CD4-positive, alpha-beta T cell treated with Interleukin-15 for 1 hour (primary cell): ENCODE results near the gene SEMA4D.

Experiments
- DNase-seq: peaks from one replicate; pipeline ENCODE4 v3.0.0-alpha.2; 2020

Gene SEMA4D

DNA sequence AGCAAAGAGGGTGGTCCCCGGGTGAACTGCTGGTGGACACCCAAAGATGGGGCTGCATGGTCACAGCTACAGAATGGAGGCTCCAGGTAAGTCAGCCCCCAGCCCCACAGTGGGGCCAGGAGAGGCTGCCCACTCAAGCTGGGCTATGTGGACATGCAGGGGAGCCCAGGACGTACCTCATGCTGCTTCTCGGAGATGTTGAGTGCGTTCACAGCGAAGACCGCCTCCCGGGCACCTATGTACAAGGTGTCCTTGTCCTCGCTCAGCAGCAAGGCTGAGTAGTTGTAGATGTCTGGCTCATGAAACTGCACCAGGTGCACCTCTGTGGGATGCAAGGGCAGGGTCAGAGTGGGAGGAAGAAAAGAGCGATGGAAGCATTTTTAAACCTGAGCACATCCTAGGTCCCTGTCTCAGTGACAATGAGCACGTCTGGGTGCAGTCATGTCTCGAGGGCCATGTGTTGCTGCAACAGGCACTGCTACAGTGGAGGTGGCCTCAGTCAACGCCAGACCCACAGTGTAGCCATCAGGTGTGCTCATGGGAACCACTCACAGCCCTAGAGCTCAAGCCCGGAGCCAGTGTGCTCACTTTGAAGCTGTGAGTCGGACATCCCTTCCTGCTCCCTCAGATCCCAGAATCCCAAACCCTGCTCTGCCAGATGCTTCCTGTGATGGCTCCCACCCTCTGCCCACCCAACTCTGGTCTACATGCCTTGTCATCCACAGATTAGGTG lies 95.1 kb downstream of the SEMA4D start:
- no peak for DNase-seq

DNA sequence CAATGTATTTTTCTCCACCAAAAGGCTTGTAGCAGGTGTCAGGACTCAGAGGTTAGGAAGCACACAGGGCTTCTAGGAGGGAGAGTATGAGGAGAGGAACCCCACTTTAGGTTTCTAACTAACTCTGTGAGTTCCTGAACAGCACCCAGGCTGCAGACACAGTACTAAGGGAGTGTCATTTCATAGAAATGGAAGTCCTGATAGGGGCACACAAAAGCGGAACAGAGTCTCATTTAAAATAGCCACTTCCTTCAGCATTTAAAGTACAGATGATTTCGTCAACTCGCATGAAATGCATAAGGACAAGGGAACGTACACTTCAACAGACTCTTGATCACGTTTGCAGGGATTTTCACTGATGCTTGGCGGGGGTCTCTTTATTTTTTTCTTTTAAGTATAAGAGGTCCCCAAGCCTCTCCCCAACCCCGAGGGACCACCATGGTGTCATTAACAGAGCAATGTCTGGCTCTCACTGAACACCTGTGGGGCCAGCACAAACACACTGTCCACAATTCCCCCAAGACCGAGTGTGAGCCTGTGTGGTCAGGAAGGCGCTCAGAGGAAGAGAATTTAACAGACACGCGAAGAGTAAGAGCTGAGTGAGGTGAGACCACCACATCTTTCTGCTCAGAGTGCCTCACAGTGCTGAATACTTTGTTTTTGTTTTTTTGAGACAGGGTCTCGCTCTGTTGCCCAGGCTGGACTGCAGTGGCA lies 97.4 kb downstream of the SEMA4D start:
- DNase-seq: no peak

DNA sequence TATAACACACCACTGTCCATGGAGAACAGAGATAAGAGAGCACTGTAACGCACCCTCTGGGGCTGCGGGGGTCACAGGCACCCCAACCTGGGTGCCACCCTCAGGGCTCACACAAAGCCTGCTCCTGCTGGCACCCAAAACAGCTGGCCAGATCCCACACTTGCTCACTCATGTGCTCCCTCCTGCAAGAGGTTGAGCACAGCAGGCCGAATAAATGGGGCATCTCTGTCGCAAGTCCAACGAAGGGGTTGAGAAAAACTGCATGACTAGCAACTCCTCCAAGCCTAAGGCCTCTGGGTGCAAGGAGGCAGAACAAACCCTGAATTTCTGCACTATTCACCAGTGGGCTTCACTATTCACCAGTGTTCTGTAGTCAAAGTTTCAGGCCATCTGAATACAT lies 99.3 kb downstream of the SEMA4D start:
- no peak for DNase-seq

DNA sequence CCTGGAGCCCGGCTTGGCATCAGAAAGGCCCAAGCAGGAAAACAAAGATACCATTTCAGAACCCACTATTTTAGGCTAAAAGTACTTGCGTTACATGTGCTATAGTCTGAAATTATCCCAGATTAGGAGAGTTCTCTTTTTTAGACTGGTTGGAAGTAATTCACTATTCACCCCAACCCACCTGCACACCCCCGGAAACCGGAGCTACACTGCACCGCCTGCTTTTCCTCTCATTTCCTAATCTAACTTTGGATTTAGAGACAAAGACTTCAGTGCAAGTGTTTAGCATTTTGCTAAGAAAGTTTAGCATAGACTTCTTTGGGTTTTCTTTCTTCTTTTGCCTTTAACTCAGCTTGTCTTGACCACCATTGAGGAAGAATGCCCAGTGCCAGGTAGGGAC lies 100.4 kb downstream of the SEMA4D start:
- DNase-seq: no peak

DNA sequence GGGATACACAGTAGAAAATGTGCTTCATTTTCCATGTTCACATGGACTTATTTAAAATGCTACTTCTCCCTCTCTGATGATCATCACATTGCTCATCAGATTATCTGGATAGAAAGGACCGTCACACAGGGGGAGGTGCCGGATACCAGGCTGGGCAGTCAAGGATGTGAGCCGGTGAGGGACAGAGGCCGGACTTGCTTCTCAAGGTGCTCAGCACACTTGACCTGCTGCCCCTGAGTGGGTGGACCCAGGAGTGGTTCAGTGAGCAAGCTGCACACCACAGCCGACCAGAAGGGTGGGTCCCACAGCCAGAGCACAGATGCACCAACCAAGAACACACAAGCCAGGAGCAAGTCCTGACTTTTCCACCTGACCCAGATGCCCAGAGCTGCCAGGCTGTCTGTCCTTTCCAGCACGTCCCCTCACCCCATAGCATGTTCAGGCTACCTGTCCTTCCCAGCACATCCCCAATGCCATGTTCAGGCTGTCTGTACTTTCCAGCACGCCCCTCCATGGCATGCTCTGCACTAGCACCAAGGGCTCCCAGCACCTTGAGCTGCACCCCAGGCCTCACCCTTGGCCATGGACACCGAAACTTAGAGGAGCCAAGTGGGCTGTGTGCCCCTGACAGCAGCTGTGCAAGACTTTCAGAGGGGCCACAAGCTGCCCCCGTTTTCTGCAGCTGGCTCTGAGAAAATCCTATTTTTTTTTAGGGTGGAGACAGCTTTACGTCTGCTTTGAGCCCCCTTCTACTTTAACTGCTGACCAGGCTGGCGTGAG lies 101.8 kb downstream of the SEMA4D start:
- DNase-seq: no peak

DNA sequence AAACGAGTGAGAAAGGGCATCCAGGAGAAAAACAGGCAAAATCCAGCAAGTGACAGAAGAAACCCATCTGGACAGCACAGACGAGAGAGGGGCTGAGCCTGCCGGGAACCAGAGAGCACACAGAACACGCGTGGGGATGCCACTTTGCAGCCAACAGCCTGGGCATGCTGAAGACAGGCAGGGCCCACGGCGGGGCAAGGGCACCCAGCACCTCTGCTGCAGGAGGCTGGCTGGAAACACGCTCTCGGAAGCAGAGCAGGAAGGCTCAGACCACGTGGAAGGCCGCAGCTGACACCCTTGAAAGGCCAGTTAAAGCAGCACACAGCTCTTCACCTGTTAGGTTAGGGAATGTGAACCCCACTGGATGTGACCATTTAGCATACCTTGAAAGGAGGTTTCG lies 103.5 kb downstream of the SEMA4D start:
- no peak for DNase-seq

DNA sequence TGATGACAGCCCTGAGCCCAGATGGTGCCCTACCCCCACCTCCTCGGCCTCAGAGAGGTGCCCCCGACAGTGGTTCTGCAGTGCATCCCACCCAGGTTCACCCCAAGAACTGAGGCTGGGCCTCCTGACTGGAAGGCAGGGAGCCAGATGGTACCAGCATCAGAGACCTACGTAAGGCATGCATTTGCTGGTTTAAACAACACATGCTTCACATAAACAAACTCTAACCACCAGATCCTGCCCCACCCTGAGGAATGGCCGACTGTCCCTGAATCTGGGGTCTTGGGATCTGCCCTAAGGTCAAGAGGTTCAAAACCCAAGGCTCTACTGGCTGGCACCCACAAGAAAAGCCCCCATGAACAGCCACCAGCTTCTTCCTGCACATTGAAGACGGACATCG lies 106.3 kb downstream of the SEMA4D start:
- no peak for DNase-seq

DNA sequence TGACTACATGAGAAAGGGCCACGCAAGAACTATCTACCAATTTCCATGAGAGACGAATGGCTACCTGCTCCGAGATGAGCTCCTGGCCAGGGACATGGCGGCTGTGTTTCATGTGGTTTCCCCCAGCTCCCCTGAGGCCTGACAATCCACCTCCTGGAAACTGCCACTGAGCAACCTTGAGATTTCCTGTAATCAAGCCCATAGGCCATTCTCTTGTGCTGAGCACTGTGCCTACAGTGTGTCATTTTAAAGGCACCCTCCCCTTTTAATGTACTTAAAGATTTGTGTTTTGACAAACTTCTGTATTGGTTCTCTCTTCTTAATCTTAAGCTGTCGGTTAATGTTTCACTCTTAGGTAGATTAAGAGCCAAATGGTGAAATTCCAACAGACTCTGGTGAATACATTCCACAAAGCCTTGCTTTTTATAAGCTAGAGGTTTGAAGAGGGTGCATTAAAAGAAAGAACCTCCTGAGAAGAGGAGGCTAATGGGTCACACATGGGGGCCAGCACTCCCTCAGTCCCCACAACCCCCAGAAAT lies 107.3 kb downstream of the SEMA4D start:
- DNase-seq: no peak

DNA sequence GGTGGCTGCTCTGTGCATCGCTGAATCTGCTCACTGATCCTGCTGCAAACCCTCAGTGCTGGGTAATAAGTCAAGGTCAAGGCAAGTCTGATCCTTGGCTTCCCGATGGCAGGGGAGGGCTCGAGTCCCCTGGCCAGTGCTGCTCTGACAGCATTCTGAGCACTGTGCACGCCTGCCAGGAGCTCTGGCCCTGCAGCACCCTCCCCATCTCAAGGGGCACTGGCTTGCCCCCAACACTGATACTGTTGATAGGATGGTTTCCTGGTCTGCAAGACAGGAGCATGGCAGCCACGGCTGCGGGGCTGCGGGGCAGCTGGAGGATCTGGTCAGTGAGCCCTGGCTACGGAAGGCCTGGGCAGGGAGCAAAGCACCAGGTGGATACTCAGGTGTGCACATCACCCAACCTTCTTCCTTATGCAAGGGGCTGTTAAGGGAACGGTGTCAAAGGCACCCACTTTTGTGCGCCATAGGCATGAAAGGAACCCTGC lies 107.8 kb downstream of the SEMA4D start:
- DNase-seq: no peak

DNA sequence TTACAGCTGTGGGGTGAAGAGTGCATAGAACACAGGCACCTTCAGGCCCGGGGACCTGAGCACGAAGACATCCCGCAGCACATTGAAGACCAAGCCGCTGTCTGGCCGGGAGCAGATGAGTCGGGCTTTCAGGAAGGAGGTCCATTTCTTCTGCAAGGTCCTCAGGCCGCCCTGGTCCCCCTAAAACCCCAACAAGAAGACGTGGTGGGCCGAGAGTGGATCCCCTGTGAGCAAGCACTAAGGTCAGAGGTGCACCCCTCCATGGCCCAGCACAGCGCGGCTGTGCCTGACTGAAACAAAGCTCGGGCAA lies 109.1 kb downstream of the SEMA4D start:
- no peak for DNase-seq

DNA sequence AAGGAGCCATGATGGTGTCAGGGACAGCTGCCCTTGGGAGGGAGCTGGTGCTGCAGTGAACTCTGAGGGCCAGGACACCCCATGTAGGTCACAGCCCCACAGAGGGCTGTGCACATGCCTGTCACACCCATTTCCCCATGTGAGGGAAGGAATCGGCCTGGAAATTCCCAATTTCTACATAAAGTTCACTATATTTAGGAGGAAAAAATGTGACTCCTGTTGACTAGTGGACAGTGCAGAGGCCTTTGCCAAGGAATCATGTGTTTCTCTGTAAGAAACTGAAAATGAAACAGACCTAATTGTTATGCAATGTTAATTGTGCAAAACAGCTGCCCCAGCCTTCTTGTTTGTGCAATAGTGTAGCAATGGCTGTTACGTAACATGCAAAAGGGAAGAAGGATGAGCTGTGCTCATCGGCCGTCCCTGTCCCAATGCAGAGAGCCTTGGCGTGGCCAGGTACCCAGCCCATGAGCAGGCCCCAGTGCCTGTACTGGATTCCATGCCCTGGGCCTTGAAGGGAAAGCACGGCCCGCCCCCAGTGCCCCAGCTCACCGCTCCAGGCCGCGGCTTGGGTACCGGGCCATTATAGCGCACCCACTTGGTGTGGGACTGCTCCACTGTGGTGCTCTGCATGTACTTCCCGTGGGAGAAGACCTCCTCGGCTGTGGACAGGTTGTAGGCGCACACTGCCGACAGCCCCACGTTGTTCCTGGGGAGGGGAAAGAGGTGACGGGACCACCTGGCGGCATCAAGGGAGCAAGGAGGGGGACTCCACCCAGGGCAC lies 109.6 kb downstream of the SEMA4D start:
- DNase-seq: peak; percentile 64

DNA sequence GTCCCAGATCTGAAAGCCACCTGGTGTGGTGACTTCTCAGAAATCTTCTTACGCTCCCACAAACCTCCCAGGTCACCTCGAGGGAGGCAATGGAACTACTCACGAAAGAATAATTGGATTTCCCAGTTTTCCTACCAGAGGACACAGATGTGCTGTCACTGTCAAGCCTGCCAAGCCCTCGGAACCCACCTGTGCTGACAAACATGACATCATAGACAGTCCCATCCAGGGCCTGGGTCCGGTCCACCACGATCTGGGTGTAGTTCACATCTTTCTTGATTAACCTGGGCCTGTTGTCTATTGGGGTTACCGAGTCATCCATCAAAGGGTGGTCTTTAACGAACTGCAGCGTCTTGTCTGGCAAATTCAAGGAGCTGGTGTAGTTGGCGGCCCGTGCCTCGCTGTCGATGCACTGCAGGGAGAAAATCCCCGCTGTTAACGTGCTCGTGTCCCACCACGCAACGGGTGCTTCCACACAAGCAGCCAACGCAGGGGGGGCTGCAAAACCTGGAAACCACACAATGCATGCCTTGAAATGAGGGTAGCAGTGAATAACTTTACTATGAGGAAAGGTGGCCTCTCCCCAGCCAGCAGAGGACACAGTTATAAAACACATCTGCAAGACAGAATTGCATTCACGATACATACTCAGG lies 110.6 kb downstream of the SEMA4D start:
- DNase-seq: no peak

DNA sequence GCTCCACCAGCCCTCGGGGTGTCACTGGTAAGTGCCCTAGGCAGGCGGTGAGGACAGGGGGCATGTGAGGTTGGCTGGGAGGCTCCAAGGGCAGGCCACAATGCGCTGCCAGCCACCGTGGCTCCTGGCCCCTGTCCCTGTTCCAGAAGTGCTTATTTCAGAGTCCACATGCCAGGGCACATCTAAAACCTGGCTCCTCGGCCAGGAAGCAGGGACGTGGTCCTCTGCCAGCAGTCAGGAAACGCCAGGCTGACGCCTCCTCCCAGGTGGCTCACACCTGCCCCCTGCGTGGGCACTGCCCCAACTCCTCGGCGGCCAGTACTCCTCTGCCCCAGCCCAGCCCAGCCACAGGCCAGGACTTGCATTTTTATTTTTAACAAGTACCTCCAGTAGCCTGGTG lies 111.1 kb downstream of the SEMA4D start:
- DNase-seq: no peak

DNA sequence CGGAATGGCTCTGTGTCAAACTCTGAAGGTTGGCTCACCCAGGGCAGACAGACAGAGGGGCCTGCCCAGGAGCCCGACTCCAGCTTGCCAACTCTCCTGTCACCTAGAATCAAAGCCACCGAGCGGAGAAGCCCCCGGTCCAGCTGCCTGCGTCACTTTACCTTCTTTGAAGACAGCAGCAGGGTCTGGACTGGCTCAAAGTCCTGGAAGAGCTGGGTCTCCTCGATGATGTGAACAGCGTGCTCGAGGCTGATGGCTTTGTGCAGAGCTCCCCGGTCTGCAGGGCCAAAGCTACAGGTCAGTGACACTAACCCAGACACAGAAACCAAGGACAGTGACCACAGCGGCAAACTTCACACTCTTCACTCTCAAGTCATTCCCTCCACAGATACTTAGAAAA lies 111.7 kb downstream of the SEMA4D start:
- DNase-seq: no peak

DNA sequence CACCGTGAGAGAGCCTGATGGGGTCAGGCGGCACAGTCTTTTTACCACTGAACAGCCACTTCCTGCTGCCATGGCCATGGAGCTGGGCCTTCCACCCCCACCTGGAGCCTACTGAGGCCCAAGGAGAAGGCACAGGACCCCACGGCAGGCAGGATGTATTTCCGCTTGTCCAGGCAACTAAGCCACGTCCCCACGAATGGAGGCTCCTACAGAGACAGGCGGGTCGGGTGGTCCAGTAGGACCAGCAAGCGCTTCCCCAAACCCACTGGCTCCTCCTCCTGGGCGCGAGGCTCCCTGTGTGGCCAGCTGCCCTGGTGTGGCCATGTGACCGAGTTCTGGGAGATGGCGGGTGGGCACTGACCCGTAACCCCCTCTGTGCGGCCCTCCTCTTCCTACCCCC lies 113.1 kb downstream of the SEMA4D start:
- no peak for DNase-seq

DNA sequence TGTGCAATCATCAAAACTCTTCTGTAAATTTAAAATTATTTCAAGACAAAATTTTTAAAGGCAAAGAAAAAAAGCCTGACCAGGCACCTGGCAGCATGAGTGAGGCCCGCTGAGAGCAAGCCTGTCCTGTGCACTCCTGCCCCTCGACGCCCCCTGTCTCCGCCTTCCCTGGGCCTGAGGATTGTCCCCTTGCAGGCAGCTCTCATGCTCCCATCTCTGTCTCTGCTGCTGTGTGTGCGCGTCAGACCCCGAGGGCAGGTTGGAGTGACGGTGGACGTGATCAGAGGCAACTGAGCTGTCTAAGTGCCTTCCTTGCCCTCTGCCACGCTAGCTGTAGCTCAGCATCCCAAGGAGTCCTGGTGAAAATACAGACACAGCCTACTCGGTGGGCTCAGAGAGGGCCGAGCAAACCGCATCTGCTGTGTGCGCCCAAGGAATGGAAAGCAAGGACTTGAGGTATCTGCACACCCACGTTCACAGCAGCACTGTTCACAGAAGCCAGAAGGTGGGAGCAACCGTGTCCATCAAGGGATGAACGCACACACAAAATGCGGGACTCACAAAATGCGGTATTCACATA lies 114.1 kb downstream of the SEMA4D start:
- no peak for DNase-seq

DNA sequence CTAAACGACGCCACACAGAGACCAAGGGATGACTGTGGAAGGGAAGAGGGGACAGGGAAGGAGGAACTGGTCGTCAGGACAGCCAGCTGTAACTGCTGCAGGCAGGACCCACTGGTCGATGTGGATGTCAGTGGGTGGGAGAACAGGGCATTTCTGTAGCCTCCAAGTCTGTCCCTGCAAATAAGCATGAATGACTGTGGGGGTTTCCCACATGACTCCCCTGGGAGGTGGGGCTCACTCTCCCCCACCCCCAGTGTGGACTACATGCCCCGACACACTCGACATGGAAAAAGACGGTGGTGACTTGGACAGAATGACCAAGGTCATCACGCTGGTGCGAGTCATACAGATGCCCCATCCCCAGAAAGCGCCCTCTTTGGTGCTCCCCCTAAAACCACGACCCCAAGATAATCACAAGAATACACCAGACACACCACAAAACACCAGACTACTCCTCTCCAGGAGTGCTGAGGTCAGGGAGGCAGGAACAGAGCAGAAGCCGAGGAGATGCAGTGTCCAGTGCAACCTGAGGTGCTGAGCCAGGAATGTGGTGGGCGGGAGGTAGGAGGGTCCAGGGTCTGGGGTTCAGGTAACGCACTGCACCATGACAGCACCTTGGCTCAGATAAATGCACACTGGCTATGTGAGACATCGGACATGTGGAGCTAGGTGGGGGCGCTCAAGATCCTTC lies 114.7 kb downstream of the SEMA4D start:
- DNase-seq: no peak

DNA sequence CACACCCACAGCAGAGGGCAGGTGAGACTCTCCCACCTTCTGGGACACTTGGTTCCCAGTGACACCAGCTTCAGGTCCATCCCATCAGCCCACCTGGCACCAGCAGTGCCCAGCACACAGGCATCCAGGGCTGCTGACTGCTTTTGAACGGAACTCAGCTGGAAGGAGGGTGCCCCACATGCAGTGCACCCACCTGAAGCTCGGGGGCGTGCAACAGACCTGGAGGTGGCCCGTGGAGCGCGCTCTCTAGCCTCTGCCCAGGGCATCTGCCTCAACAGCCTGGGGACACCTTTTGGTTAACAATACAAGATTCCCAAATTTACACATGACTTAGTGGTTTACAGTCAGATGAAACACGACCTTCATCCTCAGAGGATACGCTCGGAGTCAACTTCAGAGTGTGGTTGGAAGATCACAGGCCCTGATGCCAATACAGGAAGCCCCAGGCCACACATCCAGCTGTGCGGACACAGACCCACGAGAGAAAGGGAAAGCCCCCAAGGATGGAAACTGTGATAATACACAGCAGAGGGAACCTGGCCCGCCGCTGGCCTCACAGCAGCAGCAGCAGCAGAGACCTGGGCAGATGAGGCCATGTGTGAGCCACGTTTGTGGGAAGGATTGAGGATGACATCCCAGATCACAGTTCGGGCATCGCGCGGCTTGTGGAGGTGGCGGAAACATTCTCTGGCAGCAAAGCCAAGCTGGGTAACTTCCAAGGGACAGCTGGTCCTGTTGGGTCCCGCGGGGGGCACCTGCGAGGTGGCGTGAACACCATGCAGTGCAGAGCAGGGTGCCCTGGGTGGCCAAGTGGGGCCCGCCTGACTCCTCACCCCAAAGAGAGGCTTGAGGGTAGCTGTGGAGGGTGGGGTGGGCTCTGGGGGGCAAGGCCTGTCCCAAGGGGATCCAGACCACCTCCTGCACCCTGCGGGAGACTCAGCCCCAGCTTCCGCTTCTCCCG lies 115.6 kb downstream of the SEMA4D start:
- DNase-seq: no peak

DNA sequence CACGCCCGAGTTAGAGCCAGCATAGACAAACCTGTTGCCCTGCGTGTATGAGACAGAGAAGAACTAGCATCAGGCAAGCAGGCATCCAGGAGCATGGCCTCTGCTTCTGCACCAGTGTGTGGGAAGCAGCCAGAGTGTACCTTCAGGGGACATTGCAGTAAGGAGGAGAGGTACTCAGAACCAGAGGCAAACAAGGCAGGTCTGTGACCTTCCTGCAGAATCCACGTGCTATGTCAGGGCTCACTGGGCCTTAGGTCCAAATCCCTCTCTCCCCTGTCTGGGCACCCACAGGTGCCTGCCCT lies 116.7 kb downstream of the SEMA4D start:
- no peak for DNase-seq
